ENCODE results near the gene SETD7. TPM values are rescaled to one million over a fixed set of nuclear protein-coding genes. Genes with fewer than 3 reads are reported as not detected.

SETD7 gene
- total and polyA plus RNA-seq, 2 donors (not counting 1 experiment from before 2014, with no cell fraction given) = 37.5 to 80.8 TPM

- Histone ChIP-seq H3K4me2 (ENCODE audit: extremely low read depth, insufficient read depth, low read length) (no peak overlapping the region), H2AFZ (ENCODE audit: low read length) (no peak overlapping the region), H4K20me1 (ENCODE audit: control insufficient read depth, extremely low read depth, insufficient read depth, low read length) (no peaks in the 10 kb centered on the region), H3K9ac (ENCODE audit: insufficient read depth, low read length) (no peak overlapping the region), H3K4me3 (replicated peaks in 1 of 4; ENCODE audit: control extremely low read depth in 1 of 4, insufficient read depth in 1 of 4, low read depth in 3 of 4, low read length in 4 of 4) (no peak overlapping the region), H3K4me1 (ENCODE audit: control insufficient read depth, extremely low read depth, insufficient read depth, low read length) (no peaks in the 10 kb centered on the region), H3K79me2 (ENCODE audit: control insufficient read depth, insufficient read depth, low read length) (no peaks in the 10 kb centered on the region), H3K36me3 (ENCODE audit: control insufficient read depth, insufficient read depth, low read length) (peaks cover 5% of the 10 kb centered on the region), H3K27me3 (ENCODE audit: control insufficient read depth, insufficient read depth, low read length) (no peaks in the 10 kb centered on the region), H3K27ac (ENCODE audit: insufficient read depth, low read length) (no peak overlapping the region), H3K9me3 (ENCODE audit: control insufficient read depth, insufficient read depth, low read depth, low read length) (no peaks in the 10 kb centered on the region)
- TF ChIP-seq CTCF (conservative IDR thresholded peaks at IDR 0.05 in 1 of 2, IDR thresholded peaks at IDR 0.05 in 1 of 2; ENCODE audit: low read depth in 1 of 2, low read length in 2 of 2) (no peak), EZH2 (IDR thresholded peaks at IDR 0.05; ENCODE audit: low read length, missing control alignments) (no peak)
- DNase-seq (ENCODE audit: low read depth in 2 of 2) = peak in 1 of 2 donors; percentile 17
Measured at GRCh38 chr4:139535228-139535870, 20.7 kb downstream of the SETD7 start.

DNA sequence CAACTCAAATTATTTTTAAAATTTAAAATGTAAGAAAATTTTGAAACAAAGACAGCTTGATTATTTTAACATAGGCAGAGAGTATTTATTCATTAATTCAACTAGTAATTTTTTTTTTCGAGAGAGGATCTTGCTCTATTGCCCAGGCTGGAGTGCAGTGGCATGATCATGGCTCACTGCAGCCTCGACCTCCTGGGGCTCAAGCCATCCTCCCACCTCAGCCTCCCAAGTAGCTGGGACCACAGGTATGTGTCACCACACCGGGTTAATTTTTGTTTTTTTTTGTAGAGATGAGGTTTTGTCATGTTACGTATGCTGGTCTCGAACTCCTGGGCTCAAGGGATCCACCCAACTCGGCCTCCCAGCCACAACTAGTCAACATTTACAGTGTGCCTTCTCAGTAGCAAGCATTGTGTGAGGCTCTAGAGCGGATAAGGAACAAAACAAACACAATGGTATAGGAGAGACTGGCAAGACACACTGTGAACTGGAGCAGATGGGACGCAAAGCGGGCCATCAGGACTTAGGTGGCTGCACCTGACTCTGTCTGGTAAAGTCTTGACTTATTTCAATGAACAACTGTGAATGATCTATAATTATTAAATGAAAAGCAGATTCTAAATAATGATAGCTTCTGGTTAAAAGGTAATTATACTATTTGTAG lies 21.6 kb downstream of the SETD7 start:
- TF ChIP-seq EZH2 (IDR thresholded peaks at IDR 0.05; ENCODE audit: low read length, missing control alignments) (no peak), CTCF (conservative IDR thresholded peaks at IDR 0.05 in 1 of 2, IDR thresholded peaks at IDR 0.05 in 1 of 2; ENCODE audit: low read depth in 1 of 2, low read length in 2 of 2) (no peak)
- peaks cover 5% of the 10 kb centered on the region for H3K36me3 ChIP-seq (ENCODE audit: control insufficient read depth, insufficient read depth, low read length)
- H3K4me3 ChIP-seq (replicated peaks in 1 of 4; ENCODE audit: control extremely low read depth in 1 of 4, insufficient read depth in 1 of 4, low read depth in 3 of 4, low read length in 4 of 4) = no peak overlapping the region
- H3K27ac ChIP-seq (ENCODE audit: insufficient read depth, low read length) = no peak overlapping the region
- H4K20me1 ChIP-seq (ENCODE audit: control insufficient read depth, extremely low read depth, insufficient read depth, low read length) = no peaks in the 10 kb centered on the region
- H3K27me3 ChIP-seq (ENCODE audit: control insufficient read depth, insufficient read depth, low read length) = no peaks in the 10 kb centered on the region
- no peaks in the 10 kb centered on the region for H3K4me1 ChIP-seq (ENCODE audit: control insufficient read depth, extremely low read depth, insufficient read depth, low read length)
- no peaks in the 10 kb centered on the region for H3K9me3 ChIP-seq (ENCODE audit: control insufficient read depth, insufficient read depth, low read depth, low read length)
- no peak overlapping the region for H3K9ac ChIP-seq (ENCODE audit: insufficient read depth, low read length)
- H2AFZ ChIP-seq (ENCODE audit: low read length) = no peak overlapping the region
- no peak for DNase-seq (ENCODE audit: low read depth in 2 of 2)
- no peaks in the 10 kb centered on the region for H3K79me2 ChIP-seq (ENCODE audit: control insufficient read depth, insufficient read depth, low read length)
- no peak overlapping the region for H3K4me2 ChIP-seq (ENCODE audit: extremely low read depth, insufficient read depth, low read length)

DNA sequence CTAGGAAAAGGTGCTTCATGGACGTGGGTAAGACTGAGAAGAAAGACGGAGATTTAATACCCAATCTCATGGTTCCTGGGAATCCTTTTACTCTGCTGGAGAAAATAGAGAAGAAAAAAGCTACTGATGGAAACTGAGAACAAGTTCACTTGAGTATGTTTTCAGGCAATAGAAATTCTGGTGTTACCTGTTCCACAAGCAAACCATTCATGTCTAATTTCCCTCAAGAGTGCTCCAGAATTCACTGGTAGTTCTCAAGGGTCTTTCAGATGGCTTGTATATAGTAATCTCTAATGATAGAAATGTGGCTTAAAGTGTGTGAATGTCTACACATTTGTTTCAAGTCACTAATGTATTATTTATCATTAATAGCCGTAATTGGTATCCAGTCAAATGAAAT lies 22.5 kb downstream of the SETD7 start:
- H3K36me3 ChIP-seq (ENCODE audit: control insufficient read depth, insufficient read depth, low read length) = peaks cover 5% of the 10 kb centered on the region
- no peak overlapping the region for H3K4me2 ChIP-seq (ENCODE audit: extremely low read depth, insufficient read depth, low read length)
- H3K27ac ChIP-seq (ENCODE audit: insufficient read depth, low read length) = no peak overlapping the region
- no peaks in the 10 kb centered on the region for H4K20me1 ChIP-seq (ENCODE audit: control insufficient read depth, extremely low read depth, insufficient read depth, low read length)
- H2AFZ ChIP-seq (ENCODE audit: low read length) = no peak overlapping the region
- H3K9ac ChIP-seq (ENCODE audit: insufficient read depth, low read length) = no peak overlapping the region
- no peak for DNase-seq (ENCODE audit: low read depth in 2 of 2)
- H3K79me2 ChIP-seq (ENCODE audit: control insufficient read depth, insufficient read depth, low read length) = no peaks in the 10 kb centered on the region
- peaks cover 6% of the 10 kb centered on the region for H3K4me1 ChIP-seq (ENCODE audit: control insufficient read depth, extremely low read depth, insufficient read depth, low read length)
- H3K9me3 ChIP-seq (ENCODE audit: control insufficient read depth, insufficient read depth, low read depth, low read length) = no peaks in the 10 kb centered on the region
- H3K27me3 ChIP-seq (ENCODE audit: control insufficient read depth, insufficient read depth, low read length) = no peaks in the 10 kb centered on the region
- TF ChIP-seq EZH2 (IDR thresholded peaks at IDR 0.05; ENCODE audit: low read length, missing control alignments) = no peak
- no peak for TF ChIP-seq CTCF (conservative IDR thresholded peaks at IDR 0.05 in 1 of 2, IDR thresholded peaks at IDR 0.05 in 1 of 2; ENCODE audit: low read depth in 1 of 2, low read length in 2 of 2)
- H3K4me3 ChIP-seq (replicated peaks in 1 of 4; ENCODE audit: control extremely low read depth in 1 of 4, insufficient read depth in 1 of 4, low read depth in 3 of 4, low read length in 4 of 4) = no peak overlapping the region

Data from fibroblast of lung (primary cell).